GM12878 (cell line): ENCODE results near the gene PRKAG3. TPM values are rescaled to one million over a fixed set of nuclear protein-coding genes. Genes with fewer than 3 reads are reported as not detected.

Experiments
- E4F1 ChIP-seq: fragments of 450-650 bp; IDR thresholded peaks from 2 replicates; pipeline ENCODE4 v1.6.1; 2018; ENCODE audit warnings: borderline replicate concordance, mild to moderate bottlenecking; ENCODE audit not compliant: partially characterized antibody
- IRF5 ChIP-seq: fragments of 450-650 bp; IDR thresholded peaks from 2 replicates; pipeline ENCODE4 v1.6.1; 2017; ENCODE audit warnings: borderline replicate concordance
- ZBTB40 ChIP-seq: fragments of 450-650 bp; IDR thresholded peaks from 2 replicates; pipeline ENCODE4 v1.6.1; 2016; ENCODE audit warnings: mild to moderate bottlenecking, moderate library complexity, borderline replicate concordance
- polyA plus RNA-seq, 11 experiments: library from polyadenylated mRNA; depleted of rRNA in 4 of 11; unstranded in 6 of 11; stranded (reverse) in 5 of 11; fragments of >200 nt; fragmentation: Nextera tagmentation in 4 of 11; fragmentation: Illumina TruSeq in 1 of 11; extraction: Ambion mirVana in 4 of 11; extraction: Trizol in 1 of 11; gene quantifications; 1 replicate in 1 of 11; 2 replicates in 10 of 11; pipeline versions ENCODE4 v1.2.1 to v1.2.3, GENCODE V29; 2011 to 2016; ENCODE audit warnings: inconsistent platforms in 2 of 11, missing spikeins in 2 of 11, low read depth in 1 of 11
- total RNA-seq, 4 experiments: library from RNA; depleted of rRNA in 3 of 4; stranded (reverse); fragments of >200 nt in 3 of 4; fragmentation: Illumina TruSeq in 1 of 4; extraction: Trizol in 1 of 4; gene quantifications; 2 replicates each; pipeline versions ENCODE4 v1.2.1 to v1.2.3, GENCODE V29; 2013 to 2021

PRKAG3 gene
- total and polyA plus RNA-seq, 10 of the 15 experiments (the other 5 are each of a cell fraction or from before 2014, with no cell fraction given), result 0.04 to 0.12 (median 0.06) TPM; not detected in 7

- TF ChIP-seq ZBTB40 (no peak), E4F1 (no peak), IRF5 (no peak)
These were observed 1.6 kb downstream of the PRKAG3 start (continued) for GRCh38 chr2:218829868-218830451.
